CD8-positive, alpha-beta memory T cell (primary cell): ENCODE measurements around the gene PPP1R36. TPM values are rescaled to one million over a fixed set of nuclear protein-coding genes. Genes with fewer than 3 reads are reported as not detected.
A peak's percentile ranks its signal among the peaks of the same experiment; 100 is the strongest.
"Not testable (repeated sequence)": the region's sequence is repeated elsewhere in the genome, so short reads cannot be mapped to it uniquely, and the experiment has no call there.

Experiments used
- CTCF ChIA-PET: fragments of 350-600 bp; sonication (Branson Sonifier 250); formaldehyde crosslinking; loops from one replicate; lab custom pipeline; 2021; ENCODE audit warnings: antibody characterized with exemption; lab: Charles Lee
- POLR2A ChIA-PET: fragments of 350-600 bp; sonication (Branson Sonifier 250); formaldehyde crosslinking; loops from one replicate; lab custom pipeline; 2021; ENCODE audit warnings: antibody characterized with exemption; lab: Charles Lee
- DNase-seq, 5 donors: peaks; one replicate each; pipeline versions ENCODE4 v3.0.0 to v3.0.0-alpha.2; 2020 to 2022; ENCODE audit warnings: mixed read lengths in 1 of 5
- H3K27ac ChIP-seq: one replicate; pipeline ENCODE4 v1.7.0; 2013; ENCODE audit warnings: low read depth, mild to moderate bottlenecking, low read length, moderate library complexity
- H3K27me3 ChIP-seq: 2 replicates; pipeline ENCODE4 v1.7.0; 2013; ENCODE audit warnings: low read length, mild to moderate bottlenecking; ENCODE audit not compliant: insufficient read depth, poor library complexity, severe bottlenecking
- H3K36me3 ChIP-seq: 2 replicates; pipeline ENCODE4 v1.7.0; 2013; ENCODE audit warnings: mild to moderate bottlenecking, low read length, moderate library complexity; ENCODE audit not compliant: insufficient read depth
- H3K4me1 ChIP-seq: 2 replicates; pipeline ENCODE4 v1.7.0; 2013; ENCODE audit warnings: mild to moderate bottlenecking, low read length, moderate library complexity; ENCODE audit not compliant: insufficient read depth
- H3K4me3 ChIP-seq: 2 replicates; pipeline ENCODE4 v1.7.0; 2013; ENCODE audit warnings: mild to moderate bottlenecking, low read length
- H3K9me3 ChIP-seq: 2 replicates; pipeline ENCODE4 v1.7.0; 2013; ENCODE audit warnings: mild to moderate bottlenecking, low read length
- H3K27ac Mint-ChIP-seq, 8 donors: one replicate each; pipeline ENCODE4 v1.8.0; 2020 to 2021; ENCODE audit warnings: mixed read lengths in 8 of 8, mild to moderate bottlenecking in 6 of 8, inconsistent platforms in 3 of 8, moderate library complexity in 3 of 8
- H3K27me3 Mint-ChIP-seq, 2 donors: one replicate each; pipeline ENCODE4 v1.8.0; 2020 to 2021; ENCODE audit warnings: mixed read lengths in 2 of 2, mild to moderate bottlenecking in 1 of 2, moderate library complexity in 1 of 2
- H3K36me3 Mint-ChIP-seq, 3 donors: one replicate each; pipeline ENCODE4 v1.8.0; 2020 to 2021; ENCODE audit warnings: mixed read lengths in 3 of 3, inconsistent platforms in 1 of 3, mild to moderate bottlenecking in 1 of 3
- H3K4me1 Mint-ChIP-seq, 3 donors: one replicate each; pipeline ENCODE4 v1.8.0; 2020 to 2021; ENCODE audit warnings: mixed read lengths in 3 of 3, inconsistent platforms in 1 of 3, mild to moderate bottlenecking in 1 of 3
- H3K4me3 Mint-ChIP-seq, 7 donors: one replicate each; pipeline ENCODE4 v1.8.0; 2020 to 2021; ENCODE audit warnings: mixed read lengths in 7 of 7, mild to moderate bottlenecking in 6 of 7, moderate library complexity in 4 of 7, inconsistent platforms in 2 of 7
- H3K9me3 Mint-ChIP-seq, 5 donors: one replicate each; pipeline ENCODE4 v1.8.0; 2020 to 2022; ENCODE audit warnings: mixed read lengths in 5 of 5, mild to moderate bottlenecking in 3 of 5, moderate library complexity in 2 of 5, inconsistent platforms in 1 of 5
- polyA plus RNA-seq: library from polyadenylated mRNA; unstranded; fragments of 300-500 nt; fragmentation: Illumina TruSeq; gene quantifications from one replicate; pipeline ENCODE4 v1.2.3, GENCODE V29; 2021
- total RNA-seq, 2 experiments: library from RNA; stranded (reverse); gene quantifications; one replicate each; pipeline ENCODE4 v1.2.3, GENCODE V29; 2021

The PPP1R36 gene
- total and polyA plus RNA-seq, 3 experiments from 2014 or later: 0.22 to 0.25 (median 0.24) TPM

- peak overlapping the region; percentile 17 to 94 (median 52) for H3K4me3 Mint-ChIP-seq
- DNase-seq: no peak
- no peak overlapping the region for H3K27ac ChIP-seq
- peaks cover 0 to 30% (median 2%) of the 10 kb centered on the region in 3 donors for H3K36me3 Mint-ChIP-seq
- no peaks in the 10 kb centered on the region for H3K27me3 ChIP-seq
- no peaks in the 10 kb centered on the region for H3K9me3 Mint-ChIP-seq
- H3K4me1 ChIP-seq: peaks cover 69% of the 10 kb centered on the region
- no peak overlapping the region for H3K4me3 ChIP-seq
- H3K4me1 Mint-ChIP-seq: peaks cover 80 to 90% (median 82%) of the 10 kb centered on the region in 3 donors
- POLR2A ChIA-PET: interaction anchor here (0.7 kb wide), 1 partner anchor 14 kb away, joined by 3 read pairs; no protein-coding TSS in a partner anchor
- H3K27me3 Mint-ChIP-seq: peaks cover 0 to 1% of the 10 kb centered on the region in 2 donors
- CTCF ChIA-PET: interaction anchor here (0.7 to 3.2 kb wide), 9 partner anchors 12 to 129 kb away, joined by 3 to 27 read pairs (median 4); partner anchors contain the start of gene HSPA2
- H3K36me3 ChIP-seq: no peaks in the 10 kb centered on the region
- peak overlapping the region; percentile 14 to 97 (median 82) for H3K27ac Mint-ChIP-seq
- no peaks in the 10 kb centered on the region for H3K9me3 ChIP-seq
Observed at GRCh38 chr14:64509036-64509435, 40.7 kb upstream of the PPP1R36 start.

DNA sequence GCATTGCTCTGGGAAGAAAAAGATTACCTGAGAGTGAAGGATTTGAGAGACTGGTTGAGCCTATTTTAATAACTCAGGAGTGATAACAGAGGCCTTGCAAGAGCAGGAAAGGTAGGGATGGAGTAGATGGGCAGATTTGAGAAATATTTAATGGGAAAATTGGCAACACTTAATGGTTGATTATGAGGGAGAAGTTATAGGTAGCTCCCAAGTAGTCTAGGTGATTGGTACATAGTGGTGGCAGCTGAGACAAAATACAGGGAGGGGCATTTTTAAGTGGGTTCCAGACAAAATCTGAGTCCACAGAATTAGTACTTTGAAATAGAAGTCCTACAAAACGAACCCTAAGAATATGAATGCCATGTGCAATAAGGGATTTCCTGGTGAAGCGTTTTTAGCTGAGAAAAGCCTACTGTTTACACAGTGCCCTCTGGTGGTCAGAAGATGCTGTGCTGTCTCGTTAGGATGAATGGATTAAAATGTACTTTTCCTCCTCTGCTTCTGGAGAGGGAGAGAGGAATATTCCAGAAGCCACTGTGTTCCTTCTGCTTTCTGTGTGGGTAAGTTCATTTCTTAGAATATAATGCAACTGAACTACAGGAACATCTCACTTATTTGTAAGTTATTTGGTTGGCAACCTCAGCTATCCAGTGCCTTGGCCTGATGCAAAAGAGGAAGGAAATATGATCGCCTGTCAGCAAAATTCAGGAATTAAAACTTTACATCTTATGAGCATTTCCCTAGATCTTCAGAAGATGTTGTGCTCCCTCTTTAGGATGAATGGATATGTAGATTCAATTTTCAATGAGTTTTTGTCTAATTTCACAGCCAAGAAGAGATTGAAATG lies 38.7 kb upstream of the PPP1R36 start:
- no peaks in the 10 kb centered on the region for H3K9me3 ChIP-seq
- DNase-seq: peak; percentile 55 to 77 (median 63)
- H3K27ac ChIP-seq: peak overlapping the region; percentile 40
- peak overlapping the region; percentile 25 to 58 (median 44) for H3K4me3 Mint-ChIP-seq
- peaks cover 86 to 98% (median 97%) of the 10 kb centered on the region in 3 donors for H3K4me1 Mint-ChIP-seq
- peaks cover 0 to 20% (median 2%) of the 10 kb centered on the region in 3 donors for H3K36me3 Mint-ChIP-seq
- H3K9me3 Mint-ChIP-seq: no peaks in the 10 kb centered on the region
- no peaks in the 10 kb centered on the region for H3K36me3 ChIP-seq
- no peaks in the 10 kb centered on the region for H3K27me3 Mint-ChIP-seq
- peak overlapping the region; percentile 33 for H3K4me3 ChIP-seq
- peak overlapping the region; percentile 69 to 97 (median 86) for H3K27ac Mint-ChIP-seq
- ChIA-PET CTCF (interaction anchor here (0.7 to 3.2 kb wide), 28 partner anchors 9 to 208 kb away, joined by 3 to 28 read pairs (median 4); no protein-coding TSS in a partner anchor), POLR2A (interaction anchor here (1.0 to 1.8 kb wide), 2 partner anchors 9 to 15 kb away, joined by 6 to 13 read pairs; no protein-coding TSS in a partner anchor)
- peaks cover 80% of the 10 kb centered on the region for H3K4me1 ChIP-seq
- H3K27me3 ChIP-seq: no peaks in the 10 kb centered on the region

- no peak overlapping the region for H3K27ac ChIP-seq
- no peaks in the 10 kb centered on the region for H3K27me3 ChIP-seq
- no peaks in the 10 kb centered on the region for H3K9me3 ChIP-seq
- ChIA-PET POLR2A (no interaction called here), CTCF (no interaction called here)
- H3K36me3 Mint-ChIP-seq: peaks cover 0 to 28% (median 2%) of the 10 kb centered on the region in 3 donors
- H3K27me3 Mint-ChIP-seq: no peaks in the 10 kb centered on the region
- H3K27ac Mint-ChIP-seq: no peak overlapping the region
- no peaks in the 10 kb centered on the region for H3K36me3 ChIP-seq
- H3K4me3 Mint-ChIP-seq: no peak overlapping the region
- DNase-seq: no peak
- no peak overlapping the region for H3K4me3 ChIP-seq
- no peaks in the 10 kb centered on the region for H3K9me3 Mint-ChIP-seq
- peaks cover 74% of the 10 kb centered on the region for H3K4me1 ChIP-seq
- peaks cover 84 to 97% (median 95%) of the 10 kb centered on the region in 3 donors for H3K4me1 Mint-ChIP-seq
Observed at GRCh38 chr14:64513271-64513670, 36.5 kb upstream of the PPP1R36 start.

DNA sequence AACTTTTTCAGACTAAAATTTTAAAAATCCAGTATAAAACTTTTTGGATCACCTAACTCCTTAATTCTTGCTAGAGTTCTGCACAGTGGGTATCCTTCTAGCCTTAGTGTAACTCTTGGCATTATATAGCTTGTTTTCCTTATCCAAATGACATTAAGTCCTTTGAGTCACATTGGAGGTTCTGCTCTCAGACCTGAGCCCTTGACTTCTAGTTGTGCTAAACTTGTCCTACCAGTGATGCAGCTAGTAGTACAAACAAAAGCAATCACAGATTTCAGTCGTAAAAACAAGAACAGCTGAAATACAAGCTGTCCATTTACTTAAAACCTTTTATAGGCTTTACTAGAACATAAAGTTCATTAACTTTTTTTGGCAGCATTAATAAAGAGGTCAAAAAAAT lies 34.7 kb upstream of the PPP1R36 start:
- Mint-ChIP-seq H3K4me3 (peak overlapping the region in 1 of 7 donors; percentile 11), H3K36me3 (peaks cover 0 to 30% (median 2%) of the 10 kb centered on the region in 3 donors), H3K9me3 (no peaks in the 10 kb centered on the region), H3K4me1 (peaks cover 73 to 91% (median 86%) of the 10 kb centered on the region in 3 donors), H3K27me3 (no peaks in the 10 kb centered on the region), H3K27ac (no peak overlapping the region)
- no peak for DNase-seq
- Histone ChIP-seq H3K4me1 (peaks cover 59% of the 10 kb centered on the region), H3K9me3 (no peaks in the 10 kb centered on the region), H3K27ac (no peak overlapping the region), H3K4me3 (no peak overlapping the region), H3K27me3 (no peaks in the 10 kb centered on the region), H3K36me3 (no peaks in the 10 kb centered on the region)
- ChIA-PET CTCF (interaction anchor here (1.6 to 3.3 kb wide), 2 partner anchors 85 to 122 kb away, joined by 5 to 16 read pairs; no protein-coding TSS in a partner anchor), POLR2A (interaction anchor here (0.8 kb wide), 1 partner anchor 10 kb away, joined by 4 read pairs; the partner anchor contains the start of gene ZBTB1)

DNA sequence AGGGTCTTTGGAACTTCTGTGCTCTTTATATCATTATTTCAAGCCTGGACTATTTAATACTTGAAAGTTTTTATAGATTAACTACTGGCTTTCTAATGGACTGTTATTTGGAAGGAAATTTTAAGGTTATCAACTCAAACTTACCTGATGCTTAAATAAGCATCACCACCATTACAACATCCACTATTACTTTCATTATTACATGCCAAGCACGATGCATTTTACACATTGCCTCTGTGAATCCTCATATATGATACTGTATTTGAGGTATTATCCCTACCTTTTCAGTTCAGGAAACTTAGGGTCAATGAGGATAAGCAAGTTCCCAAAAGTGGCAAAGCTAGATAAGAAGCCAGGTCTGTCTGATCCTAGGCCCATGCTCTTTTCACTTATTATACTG lies 32.8 kb upstream of the PPP1R36 start:
- Mint-ChIP-seq H3K4me3 (peak overlapping the region in 4 of 7 donors; percentile 29 to 48 (median 32)), H3K9me3 (no peaks in the 10 kb centered on the region), H3K4me1 (peaks cover 65 to 78% (median 66%) of the 10 kb centered on the region in 3 donors), H3K27ac (peak overlapping the region in 5 of 8 donors; percentile 8 to 62 (median 36)), H3K27me3 (no peaks in the 10 kb centered on the region), H3K36me3 (peaks cover 0 to 26% (median 2%) of the 10 kb centered on the region in 3 donors)
- ChIA-PET CTCF (interaction anchor here (1.1 to 3.3 kb wide), 2 partner anchors 87 to 93 kb away, joined by 3 to 16 read pairs; no protein-coding TSS in a partner anchor), POLR2A (no interaction called here)
- no peak for DNase-seq
- Histone ChIP-seq H3K4me1 (peaks cover 39% of the 10 kb centered on the region), H3K36me3 (peaks cover 6% of the 10 kb centered on the region), H3K27ac (no peak overlapping the region), H3K27me3 (no peaks in the 10 kb centered on the region), H3K9me3 (no peaks in the 10 kb centered on the region), H3K4me3 (no peak overlapping the region)

GRCh38 chr14:64517667-64518066 lies 32.1 kb upstream of the PPP1R36 start:
- CTCF ChIA-PET: interaction anchor here (1.3 kb wide), 1 partner anchor 86 kb away, joined by 4 read pairs; no protein-coding TSS in a partner anchor
- H3K4me3 ChIP-seq, H3K9me3 ChIP-seq, H3K9me3 Mint-ChIP-seq, H3K27me3 ChIP-seq, DNase-seq, H3K27ac ChIP-seq, H3K27me3 Mint-ChIP-seq, POLR2A ChIA-PET: not testable (repeated sequence)
- Histone ChIP-seq H3K4me1 (peaks cover 32% of the 10 kb centered on the region), H3K36me3 (peaks cover 13% of the 10 kb centered on the region)
- Mint-ChIP-seq H3K36me3 (peaks cover 0 to 22% (median 2%) of the 10 kb centered on the region in 3 donors), H3K4me1 (peaks cover 58 to 71% (median 60%) of the 10 kb centered on the region in 3 donors), H3K27ac (peak overlapping the region in 1 of 8 donors; percentile 49), H3K4me3 (peak overlapping the region in 1 of 7 donors; percentile 28)

GRCh38 chr14:64518229-64518628 lies 31.5 kb upstream of the PPP1R36 start:
- CTCF ChIA-PET: interaction anchor here (1.3 kb wide), 1 partner anchor 87 kb away, joined by 4 read pairs; no protein-coding TSS in a partner anchor

More at GRCh38 chr14:64518229-64518628, 31.5 kb upstream of the PPP1R36 start:
- Mint-ChIP-seq H3K27me3 (no peaks in the 10 kb centered on the region), H3K36me3 (peaks cover 0 to 22% (median 2%) of the 10 kb centered on the region in 3 donors), H3K4me1 (peaks cover 53 to 65% (median 54%) of the 10 kb centered on the region in 3 donors), H3K4me3 (peak overlapping the region in 3 of 7 donors; percentile 2 to 28 (median 27)), H3K27ac (peak overlapping the region in 4 of 8 donors; percentile 15 to 57 (median 37)), H3K9me3 (no peaks in the 10 kb centered on the region)
- Histone ChIP-seq H3K4me1 (peaks cover 27% of the 10 kb centered on the region), H3K36me3 (peaks cover 16% of the 10 kb centered on the region), H3K4me3 (no peak overlapping the region), H3K27me3 (no peaks in the 10 kb centered on the region), H3K9me3 (no peaks in the 10 kb centered on the region), H3K27ac (no peak overlapping the region)
- no peak for DNase-seq
- POLR2A ChIA-PET: no interaction called here
